ENCODE results near the gene PRSS50.

Gene PRSS50

DNA sequence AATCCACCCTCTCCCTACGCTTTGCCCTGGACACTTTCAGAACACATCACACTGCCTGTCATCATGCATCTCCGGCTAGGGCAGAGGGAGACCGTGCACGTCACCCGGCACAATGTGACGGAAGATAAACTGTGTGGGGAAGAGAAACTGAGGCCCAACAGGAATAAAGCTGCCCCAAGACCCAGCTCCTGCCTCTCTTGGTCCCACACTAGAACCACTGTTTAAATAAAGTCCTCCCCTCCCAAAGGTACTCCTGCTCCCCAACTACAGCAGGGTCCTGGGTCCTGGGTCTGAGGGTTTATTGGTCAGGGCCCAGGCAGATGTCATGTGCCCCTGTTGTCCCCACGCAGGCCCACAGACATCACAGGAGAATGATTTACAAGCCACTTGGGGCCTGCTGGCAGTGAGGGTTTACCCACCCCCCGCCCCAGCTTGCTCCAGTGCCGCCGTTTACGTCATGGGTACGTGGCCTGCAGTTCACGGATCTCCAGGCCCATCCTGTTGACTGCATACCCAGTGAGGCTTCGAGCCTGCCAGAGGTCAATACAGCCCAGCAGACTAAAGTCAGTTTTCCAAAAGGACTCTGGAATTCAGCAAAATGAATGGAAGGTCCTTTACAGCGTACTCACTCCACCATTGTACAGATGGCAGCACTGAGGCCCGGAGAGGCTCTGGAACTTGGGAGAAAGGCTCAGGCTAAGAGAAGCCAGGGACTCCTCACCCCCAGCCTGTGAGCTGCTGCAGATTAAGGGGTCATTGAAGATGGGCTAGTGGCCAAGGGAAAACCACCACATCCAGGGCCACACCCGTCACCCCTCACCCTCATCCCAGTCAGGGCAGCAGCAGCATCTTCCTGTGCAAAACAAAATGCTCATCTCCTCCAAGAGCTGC is 47.4 kb downstream of the PRSS50 start:
- DNase-seq (ENCODE audit: low read depth in 2 of 2) = no peak

GRCh38 chr3:46669191-46669999 is 48.3 kb downstream of the PRSS50 start:
- no peak for DNase-seq (ENCODE audit: low read depth in 2 of 2)

GRCh38 chr3:46668591-46668990 is 49.1 kb downstream of the PRSS50 start:
- no peak for DNase-seq (ENCODE audit: low read depth in 2 of 2)

- no peak for DNase-seq (ENCODE audit: low read depth in 2 of 2)
These were observed 49.6 kb downstream of the PRSS50 start for GRCh38 chr3:46668116-46668515.

DNA sequence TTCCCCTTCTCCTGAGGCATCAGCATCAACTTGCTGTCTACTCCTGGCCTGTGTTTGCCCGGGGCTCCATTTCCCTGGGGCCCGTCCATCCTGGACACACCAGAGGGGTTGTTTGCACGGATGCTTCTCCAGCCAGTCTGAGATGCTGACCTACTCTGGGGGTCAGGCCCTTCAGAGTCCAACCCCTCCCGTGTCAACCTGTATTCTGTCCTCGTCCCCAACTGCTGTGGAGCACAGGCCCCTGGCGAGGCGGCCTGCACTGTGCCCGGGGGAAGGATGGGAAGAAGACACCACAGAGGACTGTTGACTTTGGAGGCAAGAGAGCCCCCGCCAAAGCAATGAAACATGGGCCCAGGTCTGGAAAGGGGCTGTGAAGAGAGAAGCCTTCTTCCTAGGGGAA is 50.0 kb downstream of the PRSS50 start:
- DNase-seq (ENCODE audit: low read depth in 2 of 2) = no peak

- DNase-seq (ENCODE audit: low read depth in 2 of 2) = no peak
These were observed 50.5 kb downstream of the PRSS50 start for GRCh38 chr3:46667061-46667621.

GRCh38 chr3:46666453-46666845 is 51.2 kb downstream of the PRSS50 start:
- DNase-seq (ENCODE audit: low read depth in 2 of 2) = no peak

- DNase-seq (ENCODE audit: low read depth in 2 of 2) = no peak
These were observed 51.8 kb downstream of the PRSS50 start for GRCh38 chr3:46665763-46666452.

DNA sequence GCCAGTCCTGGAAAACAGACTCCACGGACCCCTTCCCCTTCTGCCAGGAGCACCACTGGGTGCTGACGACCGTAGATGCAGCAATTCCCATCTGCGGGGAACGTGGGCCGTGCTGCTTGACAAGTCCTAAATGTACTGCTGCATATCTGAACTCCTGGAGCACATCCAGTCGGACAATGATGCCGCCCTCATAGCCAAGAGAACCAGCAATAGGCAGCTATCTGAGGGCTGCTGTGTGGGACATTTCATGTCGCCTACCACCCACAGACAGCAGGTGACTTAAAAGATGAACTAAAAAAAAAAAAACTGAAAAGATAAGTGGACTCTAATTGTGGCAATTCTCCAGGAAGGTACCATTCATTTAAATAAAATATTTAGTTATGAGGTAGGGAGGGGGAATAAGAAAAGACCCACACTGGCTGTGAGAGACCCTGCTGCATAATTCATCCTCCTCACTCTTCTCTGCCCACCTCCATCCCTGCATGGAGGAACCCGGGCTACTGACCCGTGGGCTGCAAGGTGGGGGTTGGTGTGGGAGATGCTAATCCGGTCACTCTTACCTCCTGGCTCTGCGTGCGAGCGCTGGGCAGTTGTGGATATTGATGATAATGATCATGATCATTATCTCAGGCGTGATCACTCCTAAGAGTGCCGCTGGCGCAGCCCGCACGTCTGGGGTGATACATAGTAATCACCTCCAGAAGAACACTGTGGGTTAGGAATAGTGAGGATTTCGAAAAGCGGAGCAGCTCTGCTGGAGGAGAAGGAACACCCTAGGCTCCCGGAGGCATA is 52.5 kb downstream of the PRSS50 start:
- no peak for DNase-seq (ENCODE audit: low read depth in 2 of 2)

DNA sequence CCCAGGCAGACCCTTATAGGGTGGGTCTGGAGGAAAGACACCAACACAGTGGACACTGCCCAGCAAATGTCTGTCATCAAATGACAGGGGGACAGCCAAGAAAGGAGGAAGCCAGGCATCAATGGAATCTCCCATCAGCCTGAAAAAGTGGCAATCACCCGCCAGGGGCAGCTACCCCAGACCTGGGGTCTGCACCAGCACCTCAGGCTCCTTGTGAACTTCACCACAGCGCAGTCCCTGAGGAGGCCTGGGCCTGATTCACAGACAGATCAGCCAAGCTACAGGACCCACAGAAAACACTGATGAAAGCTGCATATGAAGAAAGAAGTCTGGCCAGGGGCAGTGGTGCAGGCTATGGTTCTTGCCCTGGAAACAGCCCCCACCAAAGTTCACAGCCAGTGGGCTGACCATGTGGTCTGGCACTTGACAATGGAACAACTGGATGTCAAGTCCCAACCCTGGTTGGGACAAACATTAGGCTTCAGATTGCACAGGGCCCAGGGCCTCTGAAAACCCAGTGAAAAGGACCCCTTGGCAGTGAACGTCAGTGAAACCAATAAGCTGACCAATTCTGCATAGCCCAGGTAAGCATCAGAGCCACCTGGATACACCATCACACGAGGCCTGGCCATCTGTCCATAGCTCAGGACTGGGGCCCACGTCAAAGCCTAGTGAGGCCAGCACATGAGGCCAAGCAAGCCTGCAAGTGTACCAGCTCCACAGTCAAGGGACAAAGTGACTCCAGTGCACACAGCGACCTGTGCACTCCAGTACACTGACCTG is 53.3 kb downstream of the PRSS50 start:
- no peak for DNase-seq (ENCODE audit: low read depth in 2 of 2)

DNA sequence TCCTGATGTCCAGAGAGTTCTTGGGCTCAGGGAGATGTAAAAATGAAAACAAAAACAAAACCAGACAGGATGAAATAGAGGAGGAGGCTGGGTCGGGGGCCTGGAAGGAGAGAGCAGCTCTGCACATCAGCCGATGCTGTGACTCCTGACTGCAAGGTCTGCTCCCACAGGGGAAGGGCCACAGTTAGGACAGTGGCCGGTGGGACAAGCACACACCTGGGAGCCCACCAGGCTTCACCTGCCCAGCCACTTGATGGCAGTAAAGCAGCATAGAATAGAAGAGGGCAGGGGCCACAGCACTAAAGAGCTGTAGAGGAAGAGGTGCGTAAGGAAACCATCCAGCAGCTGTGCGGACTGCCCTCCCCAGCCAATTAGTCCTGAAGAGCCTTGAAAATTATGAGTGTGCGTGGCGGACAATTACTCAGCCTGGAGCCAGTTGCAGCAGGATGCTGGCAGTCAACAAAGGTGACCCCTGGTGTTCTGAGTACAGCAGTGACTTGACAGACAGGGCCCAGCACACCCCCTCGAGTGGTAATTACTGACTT is 54.0 kb downstream of the PRSS50 start:
- no peak for DNase-seq (ENCODE audit: low read depth in 2 of 2)

- no peak for DNase-seq (ENCODE audit: low read depth in 2 of 2)
These were observed 54.7 kb downstream of the PRSS50 start for GRCh38 chr3:46662771-46663551.

All from stimulated activated CD8-positive, alpha-beta memory T cell treated with anti-CD3 and anti-CD28 coated beads, Interleukin-2, amount 100 ng/mL, for 1 hour (primary cell).